Gastroesophageal sphincter (tissue), 4 donors: ENCODE measurements around the gene OS9. TPM values are rescaled to one million over a fixed set of nuclear protein-coding genes. Genes with fewer than 3 reads are reported as not detected.

ENCODE experiments used
- ATAC-seq: fragments of 150-250 bp; one replicate; pipeline ENCODE4 v1.9.1; 2016; ENCODE audit warnings: mild to moderate bottlenecking, moderate library complexity
- H3K27ac ChIP-seq, 4 donors: fragments of 200-600 bp; sonication (generic) in 3 of 4; 1 replicate in 3 of 4; 2 replicates in 1 of 4; pipeline ENCODE4 v1.5.1; 2016 to 2019
- H3K27me3 ChIP-seq: fragments of 200-600 bp; sonication (generic); one replicate; pipeline ENCODE4 v1.5.1; 2019
- H3K36me3 ChIP-seq, 2 donors: fragments of 200-600 bp; sonication (generic); one replicate each; pipeline ENCODE4 v1.5.1; 2019; ENCODE audit warnings: control low read depth in 1 of 2
- H3K4me1 ChIP-seq, 3 donors: fragments of 200-600 bp; sonication (generic); 1 replicate in 2 of 3; 2 replicates in 1 of 3; pipeline ENCODE4 v1.5.1; 2016 to 2019; ENCODE audit warnings: control low read depth in 2 of 3
- H3K4me3 ChIP-seq, 2 donors: fragments of 200-600 bp; sonication (generic); one replicate each; pipeline ENCODE4 v1.5.1; 2019; ENCODE audit warnings: mild to moderate bottlenecking in 1 of 2, moderate library complexity in 1 of 2
- H3K9me3 ChIP-seq, 3 donors: fragments of 200-600 bp; sonication (generic); one replicate each; pipeline ENCODE4 v1.5.1; 2017 to 2019; ENCODE audit warnings: control low read depth in 2 of 3
- EP300 ChIP-seq: sonication (generic); formaldehyde crosslinking; IDR thresholded peaks from one replicate; pipeline ENCODE4 v1.6.1; 2017; ENCODE audit warnings: antibody characterized with exemption, mild to moderate bottlenecking
- POLR2A ChIP-seq, 2 donors: fragments of 450-650 bp; IDR thresholded peaks; one replicate each; pipeline ENCODE4 v1.6.1; 2017; ENCODE audit warnings: antibody characterized with exemption in 2 of 2, mild to moderate bottlenecking in 2 of 2, moderate library complexity in 1 of 2
- POLR2AphosphoS5 ChIP-seq: sonication (generic); formaldehyde crosslinking; IDR thresholded peaks from one replicate; pipeline ENCODE4 v1.6.1; 2017; ENCODE audit warnings: antibody characterized with exemption
- WGBS, 2 donors: methylation state at CpG; one replicate each; pipeline ENCODE4 v1.1.5; 2018; ENCODE audit warnings: low coverage in 1 of 2; 5-methylcytosine and 5-hydroxymethylcytosine counted together
- total RNA-seq, 4 donors: library from RNA; depleted of rRNA; stranded (reverse); fragments of >200 nt; gene quantifications; one replicate each; pipeline ENCODE4 v1.1.0, GENCODE V29; 2016
- TF ChIP-seq, protein P1 (sequence below), 4 experiments: fragments of 200-600 bp in 2 of 4; fragments of 450-650 bp in 2 of 4; sonication (generic) in 1 of 4; IDR thresholded peaks; one replicate each; pipeline ENCODE4 v1.5.1; 2017 to 2019; ENCODE audit warnings: antibody characterized with exemption in 4 of 4, mild to moderate bottlenecking in 2 of 4, moderate library complexity in 2 of 4

Gene OS9
- total RNA-seq, 4 donors from 2014 or later, result 161 to 235 (median 186) TPM

DNA sequence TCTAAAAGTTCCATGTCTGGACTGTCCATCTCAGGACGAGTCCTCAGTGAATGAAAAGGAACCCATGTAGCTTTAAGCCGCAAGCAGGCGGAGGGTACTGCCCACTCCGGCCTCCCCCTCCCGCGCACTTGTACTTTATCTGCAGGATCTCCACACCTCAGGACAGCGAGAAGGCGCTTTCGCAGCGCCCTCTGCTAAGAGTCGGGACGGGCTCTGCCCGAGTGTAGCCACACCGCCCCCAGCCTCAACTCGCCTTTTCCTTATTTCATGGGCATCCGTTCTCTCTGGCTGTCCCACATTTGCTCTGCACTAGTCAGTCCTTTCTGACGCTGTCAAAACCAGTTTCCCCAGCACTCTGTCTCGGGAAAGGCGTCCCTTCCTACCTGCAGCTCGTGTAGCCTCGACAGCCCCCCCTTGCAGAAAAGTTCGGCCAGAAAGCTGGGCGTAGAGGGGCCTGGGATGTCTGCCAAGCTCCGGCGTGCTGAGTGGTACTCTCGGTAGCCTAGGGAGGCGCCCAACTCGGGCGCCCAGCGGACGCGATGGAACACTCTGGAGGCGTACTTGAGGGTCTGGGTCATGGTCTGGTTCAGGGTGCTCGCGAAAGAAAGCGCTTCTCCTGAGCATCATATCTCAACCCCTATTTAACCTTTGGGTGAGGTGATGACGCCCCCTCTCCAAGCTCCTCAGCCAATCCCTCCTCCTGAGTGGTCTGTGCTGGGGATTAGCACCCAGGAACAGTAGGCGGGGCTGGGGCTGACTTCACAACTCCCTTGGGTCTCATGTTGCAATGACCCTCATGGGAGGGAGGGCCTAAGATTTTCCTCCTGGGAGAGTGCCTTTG is 72.8 kb downstream of the OS9 start, which contains the start of gene CYP27B1:
TSS of gene CYP27B1 (minus strand) at position 615 of the 841 bp plus-strand sequence. CDS start at position 578, 37 bp downstream.
- peaks cover 0 to 41% (median 31%) of the 10 kb centered on the region in 3 donors for H3K4me1 ChIP-seq
- ATAC-seq, result no peak
- peaks cover 0 to 24% of the 10 kb centered on the region in 2 donors for H3K36me3 ChIP-seq
- 0% methylated on average over 19 of the region's 38 CpGs; no CpG with 5 or more reads in 1 of the 2 donors for WGBS, 2 donors
- H3K9me3 ChIP-seq, result no peaks in the 10 kb centered on the region
- TF ChIP-seq, protein P1, sequence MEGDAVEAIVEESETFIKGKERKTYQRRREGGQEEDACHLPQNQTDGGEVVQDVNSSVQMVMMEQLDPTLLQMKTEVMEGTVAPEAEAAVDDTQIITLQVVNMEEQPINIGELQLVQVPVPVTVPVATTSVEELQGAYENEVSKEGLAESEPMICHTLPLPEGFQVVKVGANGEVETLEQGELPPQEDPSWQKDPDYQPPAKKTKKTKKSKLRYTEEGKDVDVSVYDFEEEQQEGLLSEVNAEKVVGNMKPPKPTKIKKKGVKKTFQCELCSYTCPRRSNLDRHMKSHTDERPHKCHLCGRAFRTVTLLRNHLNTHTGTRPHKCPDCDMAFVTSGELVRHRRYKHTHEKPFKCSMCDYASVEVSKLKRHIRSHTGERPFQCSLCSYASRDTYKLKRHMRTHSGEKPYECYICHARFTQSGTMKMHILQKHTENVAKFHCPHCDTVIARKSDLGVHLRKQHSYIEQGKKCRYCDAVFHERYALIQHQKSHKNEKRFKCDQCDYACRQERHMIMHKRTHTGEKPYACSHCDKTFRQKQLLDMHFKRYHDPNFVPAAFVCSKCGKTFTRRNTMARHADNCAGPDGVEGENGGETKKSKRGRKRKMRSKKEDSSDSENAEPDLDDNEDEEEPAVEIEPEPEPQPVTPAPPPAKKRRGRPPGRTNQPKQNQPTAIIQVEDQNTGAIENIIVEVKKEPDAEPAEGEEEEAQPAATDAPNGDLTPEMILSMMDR (IDR thresholded peaks at IDR 0.05), result no peak
- no peak for TF ChIP-seq EP300
- no peak for TF ChIP-seq POLR2AphosphoS5
- TF ChIP-seq POLR2A (IDR thresholded peaks at IDR 0.05), result no peak
- no peak within 1 kb of the TSS for H3K27ac ChIP-seq
- H3K27me3 ChIP-seq, result peaks cover 55% of the 10 kb centered on the region
- peak within 1 kb of the TSS in 1 of 2 donors; percentile 42 for H3K4me3 ChIP-seq

GRCh38 chr12:57767305-57767698 is 73.4 kb downstream of the OS9 start:
- Histone ChIP-seq H3K4me1 (peaks cover 0 to 42% (median 31%) of the 10 kb centered on the region in 3 donors), H3K27ac (no peak overlapping the region), H3K27me3 (peaks cover 49% of the 10 kb centered on the region), H3K9me3 (no peaks in the 10 kb centered on the region), H3K36me3 (peaks cover 0 to 24% of the 10 kb centered on the region in 2 donors), H3K4me3 (no peak overlapping the region)
- ATAC-seq, result no peak
- no peak for TF ChIP-seq POLR2A (IDR thresholded peaks at IDR 0.05)

GRCh38 chr12:57767876-57768275 is 73.9 kb downstream of the OS9 start:
- 80% methylated on average over 2 of the region's 3 CpGs; no CpG with 5 or more reads in 1 of the 2 donors for WGBS, 2 donors
- peaks cover 43% of the 10 kb centered on the region for H3K27me3 ChIP-seq
- no peak overlapping the region for H3K27ac ChIP-seq
- no peaks in the 10 kb centered on the region for H3K9me3 ChIP-seq
- TF ChIP-seq, protein P1 (IDR thresholded peaks at IDR 0.05), result no peak
- TF ChIP-seq EP300, result no peak
- no peak for TF ChIP-seq POLR2A (IDR thresholded peaks at IDR 0.05)
- no peak for TF ChIP-seq POLR2AphosphoS5
- peaks cover 0 to 24% of the 10 kb centered on the region in 2 donors for H3K36me3 ChIP-seq
- H3K4me3 ChIP-seq, result no peak overlapping the region
- no peak for ATAC-seq
- peaks cover 0 to 45% (median 31%) of the 10 kb centered on the region in 3 donors for H3K4me1 ChIP-seq

GRCh38 chr12:57769594-57769993 is 75.7 kb downstream of the OS9 start:
- TF ChIP-seq POLR2AphosphoS5 (no peak), POLR2A (IDR thresholded peaks at IDR 0.05) (no peak), EP300 (no peak)
- TF ChIP-seq, protein P1 (IDR thresholded peaks at IDR 0.05), result no peak
- Histone ChIP-seq H3K4me1 (peaks cover 0 to 55% (median 33%) of the 10 kb centered on the region in 3 donors), H3K36me3 (peaks cover 0 to 28% of the 10 kb centered on the region in 2 donors), H3K9me3 (no peaks in the 10 kb centered on the region), H3K4me3 (no peak overlapping the region), H3K27ac (no peak overlapping the region), H3K27me3 (peaks cover 26% of the 10 kb centered on the region)
- WGBS, 2 donors, result 89% methylated on average over 8 to 9 of the region's 11 CpGs
- ATAC-seq, result no peak

DNA sequence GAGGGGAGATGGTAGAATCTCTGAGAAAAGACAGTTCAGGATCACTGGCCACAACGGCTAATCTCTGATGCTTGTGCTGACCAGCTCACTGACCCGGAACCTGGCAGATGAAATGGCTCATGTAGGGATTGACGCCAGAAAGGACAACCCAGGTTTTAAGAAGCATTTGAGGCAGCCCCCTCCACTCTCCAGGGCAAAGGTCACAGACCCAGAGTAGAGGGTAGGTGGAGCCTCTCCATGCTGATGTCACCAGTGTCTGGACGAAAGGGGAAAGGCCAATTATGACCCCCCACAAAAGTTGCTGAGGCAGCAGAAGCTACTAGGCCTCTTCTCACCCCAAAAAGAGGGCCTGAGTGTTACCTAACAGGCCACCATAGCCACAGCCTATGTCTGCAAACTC is 76.8 kb downstream of the OS9 start:
- no peak for ATAC-seq

More for the DNA sequence above, 76.8 kb downstream of the OS9 start:
- TF ChIP-seq POLR2A (IDR thresholded peaks at IDR 0.05) (no peak), EP300 (no peak), POLR2AphosphoS5 (no peak)
- TF ChIP-seq, protein P1 (IDR thresholded peaks at IDR 0.05), result no peak
- peak overlapping the region in 2 of 4 donors; percentile 95 to 97 for H3K27ac ChIP-seq
- 88 to 90% methylated on average over 3 of the region's 4 CpGs for whole genome bisulfite sequencing, 2 donors
- peaks cover 0 to 38% of the 10 kb centered on the region in 2 donors for H3K36me3 ChIP-seq
- no peaks in the 10 kb centered on the region for H3K9me3 ChIP-seq
- peaks cover 0 to 43% (median 22%) of the 10 kb centered on the region in 3 donors for H3K4me1 ChIP-seq
- H3K27me3 ChIP-seq, result peaks cover 14% of the 10 kb centered on the region
- no peak overlapping the region for H3K4me3 ChIP-seq

Other genes with a start within 250 kb of the OS9 start
- gene INHBE, start 238.8 kb upstream of the OS9 start, total RNA-seq, result not detected
- 1 to 10 TPM in 1 of 4 donors, under 1 TPM in 3; 0.15 to 3.6 (median 0.30) TPM for gene GLI1, start 234.3 kb upstream of the OS9 start, total RNA-seq
- 10 to 100 TPM in 1 of 4 donors, 1 to 10 TPM in 3; 5.6 to 13.1 (median 8.9) TPM for gene ARHGAP9, start 214.3 kb upstream of the OS9 start, total RNA-seq
- gene MARS1, start 206.1 kb upstream of the OS9 start, total RNA-seq, result 100 to 1,000 TPM in 1 of 4 donors, 10 to 100 TPM in 3; 67.4 to 209 (median 81.7) TPM
- gene DDIT3, start 173.6 kb upstream of the OS9 start, total RNA-seq, result 10 to 100 TPM; 17.7 to 41.2 (median 36.5) TPM
- 10 to 100 TPM in 3 of 4 donors, 1 to 10 TPM in 1; 8.9 to 22.6 (median 19.7) TPM for gene MBD6, start 171.3 kb upstream of the OS9 start, total RNA-seq
- 100 to 1,000 TPM; 138 to 204 (median 182) TPM for gene DCTN2, start 146.9 kb upstream of the OS9 start, total RNA-seq
- 1 to 10 TPM in 3 of 4 donors, under 1 TPM in 1; 0.89 to 4.7 (median 1.6) TPM for gene KIF5A, start 144.1 kb upstream of the OS9 start, total RNA-seq
- gene PIP4K2C, start 102.9 kb upstream of the OS9 start, total RNA-seq, result 10 to 100 TPM; 21.7 to 38.7 (median 33.1) TPM
- 10 to 100 TPM; 34.6 to 70.2 (median 53.2) TPM for gene DTX3, start 89.3 kb upstream of the OS9 start, total RNA-seq
- gene ARHGEF25, start 82.7 kb upstream of the OS9 start, total RNA-seq, result 100 to 1,000 TPM; 116 to 140 (median 128) TPM
- 10 to 100 TPM in 1 of 4 donors, 1 to 10 TPM in 3; 2.3 to 10.1 (median 5.0) TPM for gene B4GALNT1, start 60.9 kb upstream of the OS9 start, total RNA-seq
- gene AGAP2, start 44.6 kb downstream of the OS9 start, total RNA-seq, result 1 to 10 TPM; 1.6 to 4.2 (median 3.3) TPM
- 10 to 100 TPM; 47.0 to 75.8 (median 53.2) TPM for gene TSPAN31, start 50.9 kb downstream of the OS9 start, total RNA-seq
- 100 to 1,000 TPM in 2 of 4 donors, 10 to 100 TPM in 2; 56.7 to 107 (median 101) TPM for gene CDK4, start 58.2 kb downstream of the OS9 start, total RNA-seq
- 10 to 100 TPM in 1 of 4 donors, 1 to 10 TPM in 3; 3.4 to 11.1 (median 7.9) TPM for gene MARCHF9, start 61.0 kb downstream of the OS9 start, total RNA-seq
- gene CYP27B1, start 72.9 kb downstream of the OS9 start, total RNA-seq, result under 1 TPM in 3 of 4 donors, not detected in 1; 0.27 to 0.57 (median 0.31) TPM
- 10 to 100 TPM in 1 of 4 donors, 1 to 10 TPM in 3; 4.8 to 11.0 (median 7.8) TPM for gene METTL1, start 78.0 kb downstream of the OS9 start, total RNA-seq
- gene EEF1AKMT3, start 78.5 kb downstream of the OS9 start, total RNA-seq, result 10 to 100 TPM; 10.8 to 19.5 (median 11.7) TPM
- 10 to 100 TPM; 26.4 to 30.9 (median 29.1) TPM for gene TSFM, start 88.7 kb downstream of the OS9 start, total RNA-seq
- gene AVIL, start 124.6 kb downstream of the OS9 start, total RNA-seq, result 1 to 10 TPM; 1.4 to 9.3 (median 2.3) TPM
- gene CTDSP2, start 152.6 kb downstream of the OS9 start, total RNA-seq, result 100 to 1,000 TPM; 151 to 190 (median 170) TPM
- gene ATP23, start 247.4 kb downstream of the OS9 start, total RNA-seq, result 10 to 100 TPM in 3 of 4 donors, 1 to 10 TPM in 1; 7.2 to 24.4 (median 14.7) TPM